ENCODE results near the gene DIS3L2. TPM values are rescaled to one million over a fixed set of nuclear protein-coding genes. Genes with fewer than 3 reads are reported as not detected.
"Not testable (repeated sequence)": the region's sequence is repeated elsewhere in the genome, so short reads cannot be mapped to it uniquely, and the experiment has no call there.

Gene DIS3L2
- total RNA-seq, 1 donor from 2014 or later = 23.7 TPM

GRCh38 chr2:232061265-232061664, 99.8 kb downstream of the DIS3L2 start:
- DNase-seq = no peak

GRCh38 chr2:232073026-232073425, 111.5 kb downstream of the DIS3L2 start:
- DNase-seq = peak; percentile 90

GRCh38 chr2:232073699-232074098, 112.2 kb downstream of the DIS3L2 start:
- DNase-seq = peak; percentile 5

- no peak for DNase-seq
Observed at GRCh38 chr2:232075080-232075479, 113.6 kb downstream of the DIS3L2 start.

GRCh38 chr2:232075859-232076258, 114.3 kb downstream of the DIS3L2 start:
- DNase-seq = no peak

GRCh38 chr2:232076272-232076671, 114.8 kb downstream of the DIS3L2 start:
- no peak for DNase-seq

- no peak for DNase-seq
Observed at GRCh38 chr2:232076736-232077135, 115.2 kb downstream of the DIS3L2 start.

GRCh38 chr2:232085164-232085563, 123.7 kb downstream of the DIS3L2 start:
- no peak for DNase-seq

- DNase-seq = no peak
Observed at GRCh38 chr2:232085826-232086425, 124.4 kb downstream of the DIS3L2 start.

- DNase-seq = no peak
Observed at GRCh38 chr2:232088771-232089170, 127.3 kb downstream of the DIS3L2 start.

- DNase-seq = no peak
Observed at GRCh38 chr2:232094201-232094600, 132.7 kb downstream of the DIS3L2 start.

- no peak for DNase-seq
Observed at GRCh38 chr2:232094883-232095282, 133.4 kb downstream of the DIS3L2 start.

- DNase-seq = no peak
Observed at GRCh38 chr2:232097260-232097659, 135.7 kb downstream of the DIS3L2 start.

- DNase-seq = no peak
Observed at GRCh38 chr2:232097758-232098157, 136.2 kb downstream of the DIS3L2 start.

GRCh38 chr2:232102380-232102779, 140.9 kb downstream of the DIS3L2 start:
- DNase-seq = no peak

- peak; percentile 24 for DNase-seq
Observed at GRCh38 chr2:232103140-232103737, 141.7 kb downstream of the DIS3L2 start.

- no peak for DNase-seq
Observed at GRCh38 chr2:232104076-232104646, 142.6 kb downstream of the DIS3L2 start.

- no peak for DNase-seq
Observed at GRCh38 chr2:232111551-232111950, 150.0 kb downstream of the DIS3L2 start.

- peak; percentile 9 for DNase-seq
Observed at GRCh38 chr2:232113821-232114220, 152.3 kb downstream of the DIS3L2 start.

- not testable (repeated sequence) for DNase-seq
Observed at GRCh38 chr2:232115728-232116361, 154.3 kb downstream of the DIS3L2 start.

- no peak for DNase-seq
Observed at GRCh38 chr2:232116852-232117251, 155.3 kb downstream of the DIS3L2 start.

- DNase-seq = no peak
Observed at GRCh38 chr2:232117413-232117812, 155.9 kb downstream of the DIS3L2 start.

- DNase-seq = peak; percentile 31
Observed at GRCh38 chr2:232120911-232121310, 159.4 kb downstream of the DIS3L2 start.

GRCh38 chr2:232124309-232124708, 162.8 kb downstream of the DIS3L2 start:
- DNase-seq = no peak
